SU-DHL-6 (cell line): ENCODE data around the gene ZNF740.

Experiments used
- H2AFZ ChIP-seq: fragments of 200-600 bp; sonication (generic); 2 replicates; pipeline ENCODE4 v1.6.1; 2014; ENCODE audit warnings: low read depth, mild to moderate bottlenecking, moderate library complexity, mixed read lengths, antibody characterized with exemption, low read length; ENCODE audit not compliant: severe bottlenecking
- H3F3A ChIP-seq: fragments of 200-600 bp; shearing (Covaris generic); 2 replicates; pipeline ENCODE4 v1.6.0; 2016; ENCODE audit warnings: antibody characterized with exemption, mild to moderate bottlenecking; ENCODE audit not compliant: insufficient read depth
- H3K27ac ChIP-seq: fragments of 200-600 bp; sonication (generic); 2 replicates; pipeline ENCODE4 v1.5.1; 2016; ENCODE audit warnings: low read depth, mild to moderate bottlenecking, low read length, moderate library complexity, mixed read lengths
- H3K27me3 ChIP-seq: fragments of 200-600 bp; sonication (generic), shearing (Covaris generic); 2 replicates; pipeline ENCODE4 v1.6.0; 2014; ENCODE audit warnings: mild to moderate bottlenecking, low read length
- H3K36me3 ChIP-seq: fragments of 200-600 bp; sonication (generic); 2 replicates; pipeline ENCODE4 v1.6.1; 2014; ENCODE audit warnings: mild to moderate bottlenecking, low read length, mixed read lengths
- H3K4me2 ChIP-seq: fragments of 300-600, 200-600 bp; shearing (Covaris generic), sonication (generic); 2 replicates; pipeline ENCODE4 v1.6.0; 2014; ENCODE audit warnings: low read length, low read depth, mild to moderate bottlenecking; ENCODE audit not compliant: poor library complexity, severe bottlenecking
- H3K4me3 ChIP-seq: fragments of 200-600 bp; sonication (generic); 2 replicates; pipeline ENCODE4 v1.5.1; 2014; ENCODE audit warnings: antibody characterized with exemption, low read length, mild to moderate bottlenecking, mixed read lengths; ENCODE audit not compliant: insufficient read depth, poor library complexity, severe bottlenecking
- H3K79me2 ChIP-seq: fragments of 200-600 bp; sonication (generic); 2 replicates; pipeline ENCODE4 v1.6.1; 2014; ENCODE audit warnings: mild to moderate bottlenecking, low read length, moderate library complexity; ENCODE audit not compliant: insufficient read depth
- H3K9ac ChIP-seq: fragments of 200-600 bp; sonication (generic); 2 replicates; pipeline ENCODE4 v1.7.0; 2014; ENCODE audit warnings: mild to moderate bottlenecking, low read length
- H3K9me2 ChIP-seq: fragments of 200-600 bp; sonication (generic); replicated peaks from 2 replicates; pipeline ENCODE4 v1.6.1; 2014; ENCODE audit warnings: low read length; ENCODE audit not compliant: insufficient read depth
- H3K9me3 ChIP-seq: fragments of 200-600 bp; sonication (generic); 2 replicates; pipeline ENCODE4 v1.6.1; 2014; ENCODE audit warnings: low read length, mixed read lengths; ENCODE audit not compliant: insufficient read depth
- H4K20me1 ChIP-seq: fragments of 200-600 bp; sonication (generic); 2 replicates; pipeline ENCODE4 v1.6.1; 2014; ENCODE audit warnings: low read depth, mild to moderate bottlenecking, antibody characterized with exemption, low read length, moderate library complexity, mixed read lengths
- CTCF ChIP-seq: fragments of 200-600 bp; sonication (generic); IDR thresholded peaks from one replicate; pipeline ENCODE4 v1.5.1; 2017; ENCODE audit warnings: antibody characterized with exemption, mild to moderate bottlenecking, low read length, moderate library complexity; ENCODE audit not compliant: insufficient read depth, poor library complexity, severe bottlenecking
- EZH2phosphoT487 ChIP-seq: fragments of 200-600 bp; sonication (generic), shearing (Covaris generic); conservative IDR thresholded peaks from 2 replicates; pipeline ENCODE4 v1.6.1; 2018; ENCODE audit warnings: mild to moderate bottlenecking, antibody characterized with exemption, low read length, moderate library complexity, mixed read lengths

Gene ZNF740

DNA sequence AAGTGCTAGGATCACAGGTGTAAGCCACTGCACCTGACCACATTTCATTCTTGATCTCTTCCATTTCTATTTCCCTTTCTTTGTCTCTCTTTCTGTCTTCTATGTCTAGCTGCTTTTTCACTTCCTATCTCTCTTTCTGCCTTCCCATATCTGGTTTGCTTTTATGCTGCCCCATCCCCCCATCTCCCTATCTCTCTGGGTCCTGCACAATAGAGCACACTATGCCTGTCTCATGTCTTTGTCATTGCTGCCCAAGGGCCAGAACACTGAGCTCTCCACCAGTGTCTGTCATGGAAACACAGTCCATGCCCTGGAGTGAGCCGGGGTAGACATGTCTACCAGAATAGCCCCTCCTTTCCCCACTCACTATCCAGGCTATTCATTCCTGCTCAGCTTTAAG is 63.8 kb downstream of the ZNF740 start:
- H3K4me2 ChIP-seq = no peak overlapping the region
- H3K27ac ChIP-seq = no peak overlapping the region
- no peaks in the 10 kb centered on the region for H3F3A ChIP-seq
- no peaks in the 10 kb centered on the region for H3K9me3 ChIP-seq
- TF ChIP-seq EZH2phosphoT487 = no peak
- no peak for TF ChIP-seq CTCF
- no peaks in the 10 kb centered on the region for H3K9me2 ChIP-seq
- H4K20me1 ChIP-seq = no peaks in the 10 kb centered on the region
- H3K27me3 ChIP-seq = no peaks in the 10 kb centered on the region
- H3K36me3 ChIP-seq = no peaks in the 10 kb centered on the region
- no peak overlapping the region for H3K4me3 ChIP-seq
- no peak overlapping the region for H3K9ac ChIP-seq
- H3K79me2 ChIP-seq = no peaks in the 10 kb centered on the region
- no peak overlapping the region for H2AFZ ChIP-seq
